ENCODE measurements around the gene MAP1B.

MAP1B gene

DNA sequence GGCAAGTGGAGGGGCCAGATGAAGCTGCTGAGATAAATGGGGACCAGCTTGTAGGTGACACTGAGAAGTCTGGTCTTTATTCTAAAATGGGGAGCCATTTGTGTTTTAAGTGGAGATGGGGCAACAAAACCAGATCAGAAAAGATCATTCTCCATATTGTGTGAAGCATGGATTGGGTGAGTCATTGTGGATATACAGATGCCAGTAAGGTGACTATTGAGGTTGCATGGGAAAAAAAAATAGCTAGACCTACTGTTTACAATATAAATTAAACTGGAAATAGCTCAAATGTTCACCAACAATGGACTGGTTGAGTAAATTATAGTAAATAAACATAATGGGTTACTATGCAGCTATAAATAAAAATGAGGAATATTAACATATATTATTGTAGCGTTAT lies 5.4 kb upstream of the MAP1B start:
- DNase-seq, result no peak

- no peak for DNase-seq
Measured at GRCh38 chr5:72106817-72107130, 501 bp upstream of the MAP1B start.

- DNase-seq, result no peak
Measured at GRCh38 chr5:72107901-72108201, 576 bp downstream of the MAP1B start.

- no peak for DNase-seq
Measured at GRCh38 chr5:72108202-72109061, 1.2 kb downstream of the MAP1B start.

DNA sequence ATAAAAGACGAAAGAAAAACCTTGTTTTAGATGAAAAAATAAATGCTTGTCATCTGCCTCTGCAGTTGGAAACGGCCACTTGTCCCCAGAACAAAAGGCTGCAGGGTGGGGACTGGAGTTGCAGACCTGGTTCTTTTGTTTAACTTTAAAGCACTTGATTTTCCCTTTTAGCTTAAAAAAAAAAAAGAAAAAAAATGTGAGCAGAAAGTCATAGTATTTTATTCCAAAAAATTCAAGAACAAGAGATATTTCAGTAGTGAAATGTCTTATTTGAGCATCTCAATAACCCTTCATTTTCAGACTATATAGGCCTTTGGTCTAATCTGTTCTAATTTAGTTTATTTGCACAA lies 1.8 kb downstream of the MAP1B start:
- DNase-seq, result no peak

DNA sequence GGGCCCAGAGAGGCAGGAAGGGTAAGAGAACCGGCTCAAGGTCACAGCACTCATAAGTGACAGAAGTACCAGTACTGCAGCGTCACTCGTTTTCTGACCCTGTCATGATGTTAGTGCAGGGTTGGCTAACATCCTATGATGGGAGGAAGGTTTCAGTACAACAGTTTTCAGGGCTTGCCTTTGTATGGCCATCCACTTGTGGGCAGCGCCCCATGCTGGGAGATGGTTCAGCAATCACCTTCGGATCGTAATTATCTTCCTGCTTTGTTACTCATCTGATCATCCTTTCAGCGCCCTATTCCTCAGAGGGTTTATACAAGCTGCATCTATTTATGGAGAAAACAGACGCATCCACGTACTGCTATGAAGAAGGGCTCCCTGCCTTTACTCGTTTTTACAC lies 2.4 kb downstream of the MAP1B start:
- DNase-seq, result no peak

DNA sequence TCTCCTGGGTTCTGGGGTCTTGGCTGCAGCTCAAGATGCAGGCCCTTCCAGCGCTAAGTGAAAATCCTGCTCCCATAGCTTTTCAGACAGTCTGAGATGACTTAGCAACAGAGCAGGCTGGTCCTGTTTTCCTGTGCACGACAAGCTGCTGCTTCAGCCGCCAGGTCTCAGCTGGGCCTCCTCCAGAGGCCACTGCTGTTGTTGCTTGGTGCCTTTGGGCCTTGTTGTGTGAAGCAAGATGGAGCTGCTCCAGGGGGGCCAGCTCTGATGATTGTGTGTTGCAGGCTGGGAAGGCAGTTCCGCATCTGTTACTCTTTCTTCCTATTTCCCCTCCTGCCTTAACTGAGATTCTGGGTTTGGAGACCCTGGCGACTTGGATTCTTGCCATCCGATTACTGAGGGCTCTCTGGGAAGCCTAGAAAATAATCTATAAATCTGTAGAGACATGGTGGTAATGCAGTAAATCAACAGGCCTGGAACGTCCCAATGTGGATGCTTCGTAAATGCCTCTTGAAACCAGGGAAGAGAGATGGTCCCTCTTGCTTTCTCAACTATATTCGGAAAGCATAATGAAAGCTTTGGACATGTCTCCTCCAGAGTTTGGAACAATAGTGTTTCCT lies 3.2 kb downstream of the MAP1B start:
- DNase-seq, result no peak

DNA sequence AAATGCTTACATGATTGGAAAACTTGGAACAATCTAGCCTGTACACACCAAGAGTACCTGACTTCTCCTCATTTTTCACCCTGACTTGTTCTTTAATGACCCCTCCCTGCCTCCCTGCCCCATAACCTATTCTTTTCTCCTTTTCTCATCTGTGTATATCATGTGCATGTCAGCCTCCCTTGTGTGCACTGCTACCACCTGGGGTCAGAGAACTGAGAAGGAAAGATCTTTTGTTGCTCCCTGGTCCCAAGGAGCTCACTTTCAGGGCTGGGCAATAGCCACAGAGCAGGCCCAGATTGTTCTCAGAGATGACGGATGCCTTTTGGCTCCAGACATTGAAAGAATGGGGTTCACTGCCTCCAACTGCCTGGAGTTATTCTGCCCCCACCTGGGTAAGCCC lies 5.1 kb downstream of the MAP1B start:
- no peak for DNase-seq

DNA sequence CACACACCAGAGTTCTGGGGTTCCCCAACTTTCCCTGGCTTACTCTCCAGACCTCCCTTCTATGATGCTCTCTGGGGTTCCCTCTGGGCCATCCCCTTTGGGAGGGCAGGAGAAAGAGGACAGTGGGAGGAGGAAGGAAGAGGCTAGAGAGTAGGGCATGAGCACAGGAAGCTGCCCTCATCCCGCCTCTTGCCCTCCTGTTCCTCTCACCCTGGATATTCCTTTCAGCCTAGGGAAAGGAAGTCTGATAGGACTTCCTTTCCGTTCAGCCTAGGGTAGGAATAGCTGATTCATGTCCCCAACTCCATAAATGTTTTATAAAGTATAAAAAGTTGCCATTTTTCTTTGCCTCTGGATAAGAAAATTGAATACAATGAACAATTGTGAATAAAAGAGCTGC lies 7.4 kb downstream of the MAP1B start:
- DNase-seq, result no peak

- DNase-seq, result no peak
Measured at GRCh38 chr5:72115296-72115695, 8.0 kb downstream of the MAP1B start.

GRCh38 chr5:72117307-72117706 lies 10.0 kb downstream of the MAP1B start:
- no peak for DNase-seq

GRCh38 chr5:72121052-72121779 lies 13.9 kb downstream of the MAP1B start:
- DNase-seq, result no peak

DNA sequence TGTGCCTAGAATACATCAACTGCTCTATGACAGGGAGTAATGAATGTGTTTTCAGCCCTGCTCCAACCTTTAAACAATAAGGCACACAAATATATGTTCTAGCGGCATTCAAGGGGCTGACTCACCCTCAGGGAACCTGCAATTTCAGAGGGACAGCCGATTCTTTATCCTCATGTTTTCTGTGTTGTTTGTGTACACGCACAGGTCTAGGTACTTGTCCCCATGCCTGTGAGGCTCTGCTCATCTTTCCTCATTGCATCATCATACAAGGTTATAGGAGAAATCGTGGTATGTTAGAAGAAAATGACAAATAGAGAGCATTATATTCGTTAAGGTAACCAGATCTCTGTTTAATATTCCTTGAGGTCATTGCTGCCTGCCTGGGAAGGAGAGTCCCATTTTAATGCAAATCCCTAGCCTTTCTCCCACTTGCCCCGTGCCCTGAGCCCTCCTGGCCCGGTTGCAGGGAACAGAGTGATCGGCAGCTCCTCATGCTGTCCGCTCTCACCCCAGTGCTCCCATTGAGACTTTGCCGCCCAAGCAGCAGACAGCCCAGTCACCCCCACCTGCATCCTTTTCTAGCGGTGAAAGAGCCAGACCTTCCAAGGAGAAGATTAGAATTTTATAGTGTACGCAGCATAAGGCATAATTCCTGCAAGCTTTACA lies 14.6 kb downstream of the MAP1B start:
- no peak for DNase-seq

DNA sequence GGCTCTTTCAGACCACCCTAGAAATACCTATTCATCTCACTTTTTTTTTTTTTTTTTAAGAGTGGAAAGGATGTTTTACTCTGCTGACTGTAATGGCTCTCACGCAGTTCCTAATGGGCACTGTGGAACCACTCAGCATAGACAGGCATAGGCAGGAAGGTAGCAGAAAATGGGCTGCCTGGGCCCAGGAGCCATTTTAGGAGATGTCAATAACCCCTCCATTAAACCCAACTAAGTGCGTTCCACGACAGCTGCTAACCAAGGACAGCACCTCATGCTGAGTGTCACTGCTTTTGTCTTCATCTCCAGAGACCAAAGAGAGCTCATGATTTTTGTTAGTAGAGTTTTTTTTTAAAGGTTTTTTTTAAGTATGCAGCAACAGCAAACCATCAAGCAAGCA lies 15.3 kb downstream of the MAP1B start:
- DNase-seq, result no peak

- DNase-seq, result no peak
Measured at GRCh38 chr5:72123764-72124376, 16.6 kb downstream of the MAP1B start.

DNA sequence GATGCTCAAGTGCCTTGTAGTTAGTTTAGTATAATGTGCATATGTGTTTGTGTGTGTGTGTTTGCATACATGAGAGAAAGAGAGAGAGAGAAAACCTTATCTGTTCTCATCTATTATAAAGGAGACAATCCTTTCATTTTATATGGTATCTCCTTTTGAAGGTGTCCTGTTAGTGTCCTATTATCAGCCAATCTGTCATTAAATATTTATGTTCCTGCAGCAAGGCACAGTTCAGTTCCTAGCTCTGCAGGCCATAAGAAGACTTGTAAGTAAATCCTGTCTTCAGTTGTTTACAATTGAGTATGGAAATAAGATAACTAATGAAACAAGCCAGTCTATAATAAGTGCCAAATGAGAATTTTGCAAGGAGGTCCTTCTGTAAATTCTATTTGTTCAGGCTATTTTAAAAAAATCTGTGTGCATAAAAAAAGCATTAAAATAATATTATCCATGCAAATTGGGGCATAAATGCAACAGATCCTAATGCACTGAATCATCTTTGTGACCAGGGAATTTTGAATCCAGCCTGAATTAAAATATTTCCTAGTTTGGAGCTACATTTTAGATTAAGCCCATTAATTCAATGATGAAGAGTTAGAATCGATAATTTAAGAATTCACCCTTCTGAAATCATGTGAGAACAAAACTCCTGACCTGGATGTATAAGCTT lies 18.1 kb downstream of the MAP1B start:
- DNase-seq, result no peak

DNA sequence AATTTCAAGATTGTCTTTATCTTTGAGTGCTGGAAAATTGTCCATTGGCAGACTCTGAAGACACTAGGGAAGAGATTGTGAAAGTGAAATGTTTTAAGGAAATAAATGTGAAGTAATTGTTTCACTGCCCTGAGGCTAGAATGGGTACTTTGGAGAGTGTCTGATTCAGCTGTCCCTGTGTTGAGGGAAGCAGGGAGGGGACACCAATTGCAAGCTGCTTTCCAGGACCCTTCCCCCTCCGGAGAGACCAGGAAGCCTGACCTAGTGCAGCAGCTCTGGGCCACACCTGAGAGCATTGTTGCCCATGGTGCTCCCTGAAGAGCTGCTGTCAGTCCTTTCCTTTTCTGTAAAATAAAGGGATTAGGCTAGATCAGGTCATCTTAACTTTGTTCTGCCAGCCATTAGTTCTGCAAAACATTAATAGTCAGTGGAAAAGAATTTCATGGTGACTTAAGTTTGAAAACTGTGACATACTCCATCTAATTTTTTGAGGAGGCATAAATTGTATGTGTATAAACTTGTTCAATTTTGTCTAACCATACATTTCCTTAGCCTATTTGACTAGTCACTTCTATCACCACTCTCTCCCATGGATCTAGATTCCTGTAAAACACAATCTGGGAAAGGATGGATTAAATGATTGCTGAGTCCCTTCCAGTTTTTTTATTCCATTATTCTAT lies 18.8 kb downstream of the MAP1B start:
- DNase-seq, result no peak

- no peak for DNase-seq
Measured at GRCh38 chr5:72126796-72127195, 19.5 kb downstream of the MAP1B start.

DNA sequence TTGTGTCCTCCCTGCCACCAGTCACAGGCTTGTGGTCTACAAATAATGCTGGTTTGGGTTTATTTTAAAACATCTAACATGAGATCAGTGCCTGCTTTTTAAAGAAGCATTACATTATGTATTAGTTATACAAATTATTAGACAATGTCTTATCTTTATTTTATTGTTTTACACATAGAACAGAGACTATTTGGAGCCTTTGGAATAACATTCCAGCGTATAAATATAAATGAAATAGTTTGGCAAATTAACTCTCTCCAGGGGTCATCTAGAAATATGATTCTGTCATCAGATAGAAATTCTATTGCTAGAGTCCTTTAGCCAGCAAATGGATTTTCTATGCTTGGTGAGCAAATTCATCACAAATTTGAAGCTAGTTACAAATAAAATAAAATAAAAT lies 22.4 kb downstream of the MAP1B start:
- DNase-seq, result no peak

- DNase-seq, result no peak
Measured at GRCh38 chr5:72130351-72130761, 23.1 kb downstream of the MAP1B start.

DNA sequence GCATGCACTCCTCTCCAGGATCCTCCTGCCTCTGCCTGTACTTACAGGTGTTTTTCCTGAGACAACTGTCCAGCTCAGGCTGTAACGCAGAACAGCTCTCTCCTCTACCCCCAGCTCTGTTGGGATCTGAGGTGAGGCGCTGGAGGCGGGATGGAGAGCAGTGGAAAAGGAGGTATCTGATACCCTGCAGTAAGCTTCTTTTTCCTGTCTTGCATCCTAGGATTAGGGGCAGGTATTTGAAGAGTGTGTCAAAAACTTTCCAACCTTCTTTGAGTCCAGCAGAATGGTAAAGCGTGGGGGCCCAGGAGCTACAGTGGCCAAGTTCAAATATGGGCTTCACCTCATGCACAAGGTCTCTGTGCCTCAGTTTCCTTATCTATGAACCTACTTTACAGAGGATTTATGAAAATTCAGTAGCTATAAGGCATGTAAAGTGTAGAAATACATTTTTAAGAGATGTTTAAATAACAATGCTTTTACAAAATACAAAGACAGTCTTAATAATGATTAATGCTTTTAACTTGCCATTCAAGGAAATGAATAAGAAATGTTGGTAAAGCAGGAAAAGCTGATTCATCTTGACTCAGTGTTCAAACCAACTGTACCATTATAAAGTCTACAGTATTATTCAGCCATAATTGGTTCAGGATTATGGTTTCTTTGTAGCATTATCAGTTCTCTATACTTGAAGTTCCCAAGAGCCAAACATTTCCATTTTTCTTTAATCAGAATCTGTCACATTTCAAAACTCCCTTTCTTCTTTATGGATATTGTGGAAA lies 26.1 kb downstream of the MAP1B start:
- no peak for DNase-seq
